HG02943 (cell line): Measurements from ENCODE around the gene UBR3.
"Not testable (repeated sequence)": the region's sequence is repeated elsewhere in the genome, so short reads cannot be mapped to it uniquely, and the experiment has no call there.

ENCODE experiments used
- ATAC-seq: cut with Tn5 transposase; IDR thresholded peaks from one replicate; pipeline ENCODE4 v1.9.1; 2021; ENCODE audit warnings: mild to moderate bottlenecking, low read depth, moderate library complexity; ENCODE audit not compliant: unreplicated experiment

Gene UBR3

GRCh38 chr2:170086751-170087412 lies 259.6 kb downstream of the UBR3 start:
- no peak for ATAC-seq

- ATAC-seq = no peak
These were observed 260.1 kb downstream of the UBR3 start for GRCh38 chr2:170087413-170087793.

DNA sequence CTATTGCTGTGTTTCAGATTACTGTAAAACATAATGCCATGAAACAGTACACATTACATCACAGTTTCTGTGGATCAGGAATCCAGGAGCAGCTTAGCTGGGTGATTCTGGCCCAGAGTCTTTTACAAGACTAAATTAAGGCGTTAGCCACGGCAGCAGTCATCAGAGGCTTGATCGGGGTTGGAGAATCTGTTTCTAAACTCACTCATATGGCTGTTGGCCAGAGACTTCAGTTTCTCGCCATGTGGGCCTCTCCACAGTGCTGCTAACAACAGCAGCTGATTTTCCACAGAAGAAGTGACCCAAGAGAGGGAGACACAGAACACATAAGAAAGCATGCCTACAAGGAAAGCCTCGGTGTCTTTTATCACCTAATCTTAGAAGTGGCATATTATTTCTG lies 261.5 kb downstream of the UBR3 start:
- ATAC-seq = no peak

DNA sequence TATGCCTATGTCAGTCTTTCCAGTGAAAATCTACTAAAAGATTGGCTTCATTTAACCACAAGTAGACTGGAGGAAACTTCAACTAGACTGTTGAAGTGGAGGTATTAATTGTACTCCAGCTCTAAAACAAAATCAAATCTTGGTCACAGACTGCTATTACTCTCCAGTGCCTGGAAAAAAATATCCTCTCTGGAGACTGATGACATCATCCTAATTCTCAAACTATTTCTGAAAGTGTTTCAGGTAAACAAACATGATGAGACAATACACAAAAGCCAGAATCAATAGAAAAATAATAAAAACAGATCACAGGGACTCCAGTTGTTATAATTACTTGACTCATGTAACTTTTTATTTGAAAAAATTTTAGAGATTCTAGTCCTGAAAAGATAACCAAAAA lies 263.0 kb downstream of the UBR3 start:
- ATAC-seq = no peak

DNA sequence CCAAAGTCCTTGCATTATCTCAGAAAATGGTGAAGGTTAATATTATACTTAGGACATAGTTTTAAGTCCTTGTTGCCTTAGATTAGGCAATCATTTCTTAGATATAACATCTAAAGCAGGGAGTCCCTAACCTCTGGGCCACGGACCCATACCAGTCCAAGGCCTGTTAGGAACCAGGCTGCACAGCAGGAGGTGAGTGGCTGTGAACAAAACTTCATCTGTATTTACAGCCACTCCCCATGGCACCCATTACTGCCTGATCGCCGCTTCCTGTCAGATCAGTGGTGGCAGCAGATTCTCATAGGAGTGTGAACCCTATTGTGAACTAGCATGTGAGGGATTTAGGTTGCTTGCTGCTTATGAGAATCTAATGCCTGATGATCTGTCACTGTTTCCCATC lies 264.2 kb downstream of the UBR3 start:
- ATAC-seq = no peak

GRCh38 chr2:170092436-170093060 lies 265.3 kb downstream of the UBR3 start:
- no peak for ATAC-seq

- ATAC-seq = no peak
These were observed 268.1 kb downstream of the UBR3 start for GRCh38 chr2:170095380-170095779.

GRCh38 chr2:170098626-170099312 lies 271.5 kb downstream of the UBR3 start:
- ATAC-seq = no peak

DNA sequence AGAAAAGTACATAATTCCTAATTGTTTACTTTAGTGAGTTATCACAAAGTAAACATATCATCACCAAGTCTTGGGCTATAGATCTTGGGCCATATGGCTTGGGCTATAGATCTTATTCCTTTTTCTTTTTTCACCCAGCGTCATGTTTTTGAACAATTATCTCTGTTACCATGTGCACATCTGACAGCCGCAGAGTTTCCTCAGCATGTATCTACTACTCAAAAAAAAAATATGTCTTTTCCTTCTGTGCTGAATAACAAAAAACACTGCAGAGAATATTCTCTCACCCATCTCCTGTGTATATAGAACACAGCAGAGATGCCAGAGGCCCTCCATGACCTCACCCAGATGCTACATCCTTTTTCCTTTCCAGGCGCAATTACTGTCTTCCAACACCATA lies 274.5 kb downstream of the UBR3 start:
- no peak for ATAC-seq

DNA sequence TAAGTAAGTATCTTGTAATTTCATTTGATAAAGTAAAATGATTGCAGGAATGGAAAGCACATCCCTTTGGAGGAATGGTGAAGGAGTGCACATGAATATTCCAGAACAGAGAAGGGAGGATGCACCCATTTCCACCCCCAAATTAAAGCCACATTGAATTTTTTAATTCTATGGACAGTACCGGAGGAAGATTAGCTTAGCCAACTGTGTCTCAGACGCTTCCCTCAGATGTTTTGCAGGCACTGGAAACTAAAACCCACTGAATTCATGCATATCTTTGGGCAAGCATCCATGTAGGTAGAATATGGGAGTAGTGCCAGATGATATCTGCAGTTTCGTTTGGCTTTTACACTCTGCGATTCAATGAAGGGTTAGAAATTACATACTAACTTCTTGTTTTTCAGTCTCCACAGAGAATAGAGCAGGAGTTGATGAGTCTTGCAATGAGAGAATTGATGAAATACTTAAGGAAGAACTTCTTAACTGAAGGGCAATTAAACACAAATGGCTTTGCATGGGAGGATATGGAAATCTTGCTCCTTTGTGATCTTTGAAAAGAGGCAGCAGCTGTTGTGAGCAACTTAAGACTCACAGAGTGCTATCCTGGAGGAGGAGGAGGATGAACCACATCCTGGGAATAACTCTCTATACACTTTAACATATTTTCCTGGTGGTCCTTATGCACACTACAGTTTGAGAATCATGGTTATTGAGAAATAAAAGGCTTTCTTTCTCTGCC lies 279.0 kb downstream of the UBR3 start:
- no peak for ATAC-seq

DNA sequence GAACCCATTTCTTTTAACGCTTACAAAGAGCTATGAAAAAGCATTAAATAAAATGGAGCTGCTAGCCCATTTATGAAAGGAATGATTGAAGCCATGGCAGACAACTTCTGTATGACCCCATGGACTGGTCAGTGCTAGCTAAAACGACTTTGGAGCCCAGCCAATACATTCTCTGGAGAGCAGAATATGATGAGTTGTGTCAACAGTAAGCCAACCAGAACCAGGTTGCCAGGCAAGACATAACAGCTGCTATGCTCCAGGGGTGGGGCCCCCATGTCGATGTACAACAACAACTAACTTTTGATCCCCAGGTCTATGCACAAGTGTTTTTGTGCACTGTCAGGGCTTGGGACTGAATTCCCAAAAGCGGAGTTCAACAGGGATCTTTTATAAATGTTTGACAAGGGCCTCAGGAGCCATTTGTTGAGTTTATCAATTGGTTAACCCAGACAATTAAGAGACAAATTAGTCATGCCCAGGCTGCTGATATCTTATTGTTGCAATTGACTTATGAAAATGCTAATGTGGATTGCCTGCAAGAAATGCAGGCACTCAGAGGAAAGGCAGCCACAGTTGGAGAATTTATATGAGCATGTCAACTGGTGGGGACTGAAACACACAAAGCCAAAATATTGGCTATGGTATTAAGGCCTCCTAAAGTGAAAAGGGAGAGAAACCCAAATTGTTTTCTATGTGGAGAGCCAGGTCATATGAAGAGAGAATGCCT lies 286.1 kb downstream of the UBR3 start:
- no peak for ATAC-seq

GRCh38 chr2:170115501-170116229 lies 288.4 kb downstream of the UBR3 start:
- no peak for ATAC-seq

DNA sequence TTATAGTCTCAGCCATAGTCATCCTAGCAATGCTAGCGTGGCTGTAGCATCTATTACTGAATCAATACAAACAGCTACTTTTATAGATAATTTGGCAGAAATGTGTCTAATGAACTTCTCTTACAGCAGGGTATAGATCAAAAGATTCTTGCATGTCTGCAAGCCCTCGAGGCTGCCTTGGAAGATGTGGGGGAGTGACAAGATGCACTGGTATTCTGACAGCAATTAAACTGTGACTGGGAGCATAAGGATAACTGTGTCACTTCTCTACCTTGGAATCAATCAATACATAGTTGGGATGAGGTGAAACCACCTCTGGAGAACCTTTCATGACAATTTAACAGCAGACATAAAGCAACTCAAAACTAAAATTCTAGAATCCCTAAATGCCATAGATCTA lies 291.4 kb downstream of the UBR3 start:
- no peak for ATAC-seq

GRCh38 chr2:170119326-170119725 lies 292.1 kb downstream of the UBR3 start:
- ATAC-seq = not testable (repeated sequence)

DNA sequence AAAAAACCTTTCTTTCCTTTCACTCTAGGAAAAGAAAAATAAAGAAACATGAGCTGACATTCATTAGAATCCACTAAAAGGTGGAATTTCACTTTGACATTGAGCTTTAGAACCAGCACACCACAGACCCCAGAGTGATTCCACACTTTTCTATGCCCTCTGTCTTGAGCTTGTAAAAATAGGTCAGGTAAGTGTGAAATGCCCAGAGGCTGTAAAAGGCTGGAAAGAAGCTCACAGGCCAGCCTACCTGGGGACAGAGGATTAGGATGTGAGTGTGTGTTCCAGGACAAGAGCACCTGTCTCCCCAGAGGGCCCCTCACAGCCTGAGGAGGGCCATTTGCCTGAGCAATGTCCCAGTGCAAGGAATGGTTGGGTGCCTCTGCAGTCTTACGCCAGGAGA lies 294.4 kb downstream of the UBR3 start:
- ATAC-seq = no peak

- no peak for ATAC-seq
These were observed 295.8 kb downstream of the UBR3 start for GRCh38 chr2:170122883-170123547.

DNA sequence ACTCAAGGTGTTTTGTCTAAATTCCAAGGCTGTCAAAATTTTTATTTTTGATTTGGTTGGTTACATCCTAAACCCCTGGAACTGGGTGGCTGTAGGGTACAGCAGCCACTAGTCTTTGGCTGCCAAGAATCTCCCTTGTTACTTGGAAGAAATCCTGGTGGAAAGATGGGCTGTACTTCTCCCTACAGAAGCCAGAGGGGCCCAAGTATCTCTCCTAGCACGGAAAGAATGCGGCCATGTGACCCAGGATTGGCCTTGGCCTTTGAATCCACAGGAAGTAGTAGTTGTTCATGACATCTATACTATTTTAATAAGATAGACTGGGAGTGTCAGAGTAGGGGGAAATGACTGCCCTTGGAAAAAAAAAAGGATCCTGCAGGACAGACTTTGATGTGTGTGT lies 296.3 kb downstream of the UBR3 start:
- no peak for ATAC-seq

DNA sequence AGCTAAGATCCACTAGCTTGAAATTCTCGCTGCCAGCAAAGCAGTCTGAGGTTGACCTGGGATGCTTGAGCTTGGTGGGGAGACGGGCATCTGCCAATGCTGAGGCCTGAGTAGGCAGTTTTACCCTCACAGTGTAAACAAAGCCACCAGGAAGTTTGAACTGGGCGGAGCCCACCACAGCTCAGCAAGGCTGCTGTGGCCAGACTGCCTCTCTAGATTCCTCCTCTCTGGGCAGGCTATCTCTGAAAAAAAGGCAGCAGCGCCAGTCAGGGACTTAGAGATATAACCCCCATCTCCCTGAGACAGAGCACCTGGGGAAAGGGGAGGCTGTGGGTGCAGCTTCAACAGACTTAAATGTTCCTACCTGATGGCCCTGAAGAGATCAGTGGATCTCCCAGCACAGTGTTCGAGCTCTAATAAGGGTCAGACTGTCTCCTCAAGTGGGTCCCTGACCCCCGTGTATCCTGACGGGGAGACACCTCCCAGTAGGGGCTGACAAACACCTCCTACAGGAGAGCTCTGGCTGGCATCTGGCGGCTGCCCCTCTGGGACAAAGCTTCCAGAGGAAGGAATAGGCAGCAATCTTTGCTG lies 299.0 kb downstream of the UBR3 start:
- ATAC-seq = not testable (repeated sequence)
